ENCODE results near the gene RALGPS2. TPM values are rescaled to one million over a fixed set of nuclear protein-coding genes. Genes with fewer than 3 reads are reported as not detected.

Gene RALGPS2
- total RNA-seq, 1 donor from 2014 or later = 78.7 TPM

DNA sequence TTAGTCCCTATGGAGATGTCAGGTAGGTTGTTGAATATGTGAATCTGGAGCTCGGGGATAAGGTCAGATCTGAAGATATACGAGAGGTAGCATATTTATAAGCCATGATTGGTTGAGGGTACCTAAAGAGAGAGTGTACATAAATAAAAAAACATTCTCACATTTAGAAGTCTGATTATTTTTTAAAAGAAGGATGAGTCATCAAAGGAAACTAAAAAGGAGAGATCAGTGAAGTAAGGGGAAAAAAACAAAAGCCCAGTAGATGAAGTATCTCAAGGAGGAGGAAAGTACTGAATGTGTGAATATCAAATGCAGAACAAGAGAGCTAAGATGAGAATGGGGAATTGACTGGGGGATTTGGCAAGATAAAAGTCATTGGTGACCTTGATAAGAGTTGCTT is 161.5 kb downstream of the RALGPS2 start:
- Mint-ChIP-seq H3K4me3 (no peak overlapping the region), H3K4me1 (no peaks in the 10 kb centered on the region), H3K27me3 (ENCODE audit: insufficient read depth, low read depth) (no peaks in the 10 kb centered on the region), H3K9me3 (no peaks in the 10 kb centered on the region), H3K36me3 (peaks cover 8% of the 10 kb centered on the region), H3K27ac (no peak overlapping the region)
- Histone ChIP-seq H3K36me3 (peaks cover 9% of the 10 kb centered on the region), H3K9ac (no peak overlapping the region), H3K79me2 (ENCODE audit: low read depth) (no peaks in the 10 kb centered on the region), H3F3A (ENCODE audit: low read depth) (peaks cover 3% of the 10 kb centered on the region), H3K27ac (no peak overlapping the region), H3K4me1 (no peaks in the 10 kb centered on the region), H3K27me3 (no peaks in the 10 kb centered on the region), H3K9me3 (ENCODE audit: low read depth) (no peaks in the 10 kb centered on the region), H3K4me2 (no peak overlapping the region), H3K4me3 (no peak overlapping the region), H4K20me1 (ENCODE audit: low read depth) (no peaks in the 10 kb centered on the region), H2AFZ (replicated peaks) (no peak overlapping the region)
- TF ChIP-seq, protein P1, sequence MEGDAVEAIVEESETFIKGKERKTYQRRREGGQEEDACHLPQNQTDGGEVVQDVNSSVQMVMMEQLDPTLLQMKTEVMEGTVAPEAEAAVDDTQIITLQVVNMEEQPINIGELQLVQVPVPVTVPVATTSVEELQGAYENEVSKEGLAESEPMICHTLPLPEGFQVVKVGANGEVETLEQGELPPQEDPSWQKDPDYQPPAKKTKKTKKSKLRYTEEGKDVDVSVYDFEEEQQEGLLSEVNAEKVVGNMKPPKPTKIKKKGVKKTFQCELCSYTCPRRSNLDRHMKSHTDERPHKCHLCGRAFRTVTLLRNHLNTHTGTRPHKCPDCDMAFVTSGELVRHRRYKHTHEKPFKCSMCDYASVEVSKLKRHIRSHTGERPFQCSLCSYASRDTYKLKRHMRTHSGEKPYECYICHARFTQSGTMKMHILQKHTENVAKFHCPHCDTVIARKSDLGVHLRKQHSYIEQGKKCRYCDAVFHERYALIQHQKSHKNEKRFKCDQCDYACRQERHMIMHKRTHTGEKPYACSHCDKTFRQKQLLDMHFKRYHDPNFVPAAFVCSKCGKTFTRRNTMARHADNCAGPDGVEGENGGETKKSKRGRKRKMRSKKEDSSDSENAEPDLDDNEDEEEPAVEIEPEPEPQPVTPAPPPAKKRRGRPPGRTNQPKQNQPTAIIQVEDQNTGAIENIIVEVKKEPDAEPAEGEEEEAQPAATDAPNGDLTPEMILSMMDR (IDR thresholded peaks at IDR 0.05) = no peak
- no peak for TF ChIP-seq EZH2 (IDR thresholded peaks at IDR 0.05)
- TF ChIP-seq EZH2phosphoT487 (IDR thresholded peaks at IDR 0.05) = no peak
- no peak for DNase-seq (ENCODE audit: low spot score)

DNA sequence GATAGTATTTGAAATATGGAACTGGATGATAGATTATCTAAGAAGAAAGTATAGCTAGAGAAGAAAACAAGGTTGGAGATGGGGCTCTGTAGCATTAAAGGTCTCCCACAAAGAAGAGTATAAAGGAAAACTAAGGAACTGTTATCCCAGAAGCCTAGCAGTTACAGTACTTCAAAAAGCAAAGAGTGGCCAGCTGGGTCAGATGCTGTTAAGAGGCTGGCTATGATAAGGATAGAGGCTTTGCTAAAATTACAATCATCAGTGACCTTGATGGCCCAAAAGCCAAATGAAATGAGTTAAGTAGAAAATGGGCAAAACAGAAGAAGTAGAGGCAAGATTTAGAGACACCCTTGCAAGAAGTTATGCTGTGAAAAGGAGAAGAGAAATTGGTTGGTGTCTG is 170.9 kb downstream of the RALGPS2 start:
- H3K4me3 Mint-ChIP-seq = no peak overlapping the region
- peaks cover 17% of the 10 kb centered on the region for H3K36me3 ChIP-seq
- H3K27me3 ChIP-seq = no peaks in the 10 kb centered on the region
- no peak overlapping the region for H2AFZ ChIP-seq (replicated peaks)
- no peak overlapping the region for H3K27ac Mint-ChIP-seq
- H3K9me3 ChIP-seq (ENCODE audit: low read depth) = no peaks in the 10 kb centered on the region
- H3K4me3 ChIP-seq = no peak overlapping the region
- H3K79me2 ChIP-seq (ENCODE audit: low read depth) = no peaks in the 10 kb centered on the region
- no peaks in the 10 kb centered on the region for H3K27me3 Mint-ChIP-seq (ENCODE audit: insufficient read depth, low read depth)
- DNase-seq (ENCODE audit: low spot score) = no peak
- peaks cover 20% of the 10 kb centered on the region for H3K36me3 Mint-ChIP-seq
- H3K9me3 Mint-ChIP-seq = peaks cover 5% of the 10 kb centered on the region
- H4K20me1 ChIP-seq (ENCODE audit: low read depth) = no peaks in the 10 kb centered on the region
- no peaks in the 10 kb centered on the region for H3K4me1 Mint-ChIP-seq
- no peaks in the 10 kb centered on the region for H3K4me1 ChIP-seq
- H3K4me2 ChIP-seq = no peak overlapping the region
- no peak overlapping the region for H3K9ac ChIP-seq
- H3F3A ChIP-seq (ENCODE audit: low read depth) = peaks cover 3% of the 10 kb centered on the region
- H3K27ac ChIP-seq = no peak overlapping the region
- TF ChIP-seq EZH2 (IDR thresholded peaks at IDR 0.05) = no peak
- TF ChIP-seq EZH2phosphoT487 (IDR thresholded peaks at IDR 0.05) = no peak
- TF ChIP-seq, protein P1 (IDR thresholded peaks at IDR 0.05) = no peak

DNA sequence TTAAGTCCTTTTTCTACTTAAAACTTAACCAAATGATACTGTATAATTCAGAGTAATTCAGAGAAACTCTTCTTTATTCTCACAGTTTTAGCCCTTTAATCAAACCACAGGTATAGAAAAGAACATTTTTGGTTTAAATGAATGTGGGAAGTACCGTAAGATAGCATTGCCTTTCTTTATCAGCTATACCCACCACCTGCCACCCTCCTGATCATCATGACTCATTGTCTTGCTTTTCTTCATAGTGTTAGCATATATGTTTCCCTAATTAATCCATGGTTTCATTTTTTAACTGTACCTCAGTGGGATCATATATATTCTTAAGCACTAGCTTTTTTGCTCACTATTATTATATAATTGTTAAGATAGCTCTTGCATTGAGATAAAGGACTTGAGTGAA is 173.4 kb downstream of the RALGPS2 start:
- no peaks in the 10 kb centered on the region for H3K4me1 Mint-ChIP-seq
- TF ChIP-seq, protein P1 (IDR thresholded peaks at IDR 0.05) = no peak
- TF ChIP-seq EZH2 (IDR thresholded peaks at IDR 0.05) (no peak), EZH2phosphoT487 (IDR thresholded peaks at IDR 0.05) (no peak)
- no peak overlapping the region for H2AFZ ChIP-seq (replicated peaks)

More for the DNA sequence above, 173.4 kb downstream of the RALGPS2 start:
- H3K27ac Mint-ChIP-seq = no peak overlapping the region
- no peak for DNase-seq (ENCODE audit: low spot score)
- no peaks in the 10 kb centered on the region for H3K4me1 ChIP-seq
- no peaks in the 10 kb centered on the region for H3K9me3 ChIP-seq (ENCODE audit: low read depth)
- H3K4me3 ChIP-seq = no peak overlapping the region
- no peaks in the 10 kb centered on the region for H3K27me3 ChIP-seq
- no peak overlapping the region for H3K4me2 ChIP-seq
- H3K36me3 ChIP-seq = peaks cover 17% of the 10 kb centered on the region
- no peaks in the 10 kb centered on the region for H3F3A ChIP-seq (ENCODE audit: low read depth)
- no peak overlapping the region for H3K4me3 Mint-ChIP-seq
- H4K20me1 ChIP-seq (ENCODE audit: low read depth) = no peaks in the 10 kb centered on the region
- no peak overlapping the region for H3K9ac ChIP-seq
- peaks cover 25% of the 10 kb centered on the region for H3K36me3 Mint-ChIP-seq
- H3K27me3 Mint-ChIP-seq (ENCODE audit: insufficient read depth, low read depth) = no peaks in the 10 kb centered on the region
- no peak overlapping the region for H3K27ac ChIP-seq
- peaks cover 7% of the 10 kb centered on the region for H3K9me3 Mint-ChIP-seq
- no peaks in the 10 kb centered on the region for H3K79me2 ChIP-seq (ENCODE audit: low read depth)

Data from neural progenitor cell (in vitro differentiated cells).